ENCODE data around the gene C4orf54. TPM values are rescaled to one million over a fixed set of nuclear protein-coding genes. Genes with fewer than 3 reads are reported as not detected.

C4orf54 gene
- polyA plus RNA-seq, 1 donor from 2014 or later: not detected

GRCh38 chr4:99651016-99651769 is 6.4 kb downstream of the C4orf54 start:
- Histone ChIP-seq H3K9me2 (ENCODE audit: insufficient read depth, low read length) (no peaks in the 10 kb centered on the region), H3K4me3 (ENCODE audit: low read length) (no peak overlapping the region), H3K4me2 (ENCODE audit: low read length) (no peak overlapping the region), H2AFZ (ENCODE audit: low read depth, low read length) (no peak overlapping the region), H3K79me2 (replicated peaks; ENCODE audit: insufficient read depth, low read length) (no peaks in the 10 kb centered on the region), H3K27me3 (ENCODE audit: insufficient read depth, low read depth, low read length) (no peaks in the 10 kb centered on the region), H3K27ac (ENCODE audit: low read length) (no peak overlapping the region), H3K36me3 (ENCODE audit: insufficient read depth, low read length) (no peaks in the 10 kb centered on the region), H4K20me1 (ENCODE audit: insufficient read depth) (no peaks in the 10 kb centered on the region), H3K9me3 (ENCODE audit: low read length) (no peaks in the 10 kb centered on the region), H3K9ac (ENCODE audit: low read length) (no peak overlapping the region), H3F3A (ENCODE audit: insufficient read depth, low read length, poor library complexity, severe bottlenecking) (no peaks in the 10 kb centered on the region)
- TF ChIP-seq EZH2 (IDR thresholded peaks at IDR 0.05; ENCODE audit: borderline replicate concordance, insufficient read depth, low read length, poor library complexity, severe bottlenecking): no peak
- no peak for TF ChIP-seq TAF1 (IDR thresholded peaks at IDR 0.05; ENCODE audit: low read depth)
- TF ChIP-seq REST (IDR thresholded peaks at IDR 0.05; ENCODE audit: borderline replicate concordance): no peak
- no peak for TF ChIP-seq EP300 (conservative IDR thresholded peaks at IDR 0.05; ENCODE audit: poor library complexity, severe bottlenecking)
- TF ChIP-seq SMC3 (conservative IDR thresholded peaks at IDR 0.05; ENCODE audit: poor library complexity): no peak
- TF ChIP-seq MXI1 (conservative IDR thresholded peaks at IDR 0.05; ENCODE audit: poor library complexity, severe bottlenecking): no peak
- TF ChIP-seq CTCF (IDR thresholded peaks at IDR 0.05; ENCODE audit: poor library complexity, severe bottlenecking): no peak
- no peak for TF ChIP-seq POLR2AphosphoS5 (IDR thresholded peaks at IDR 0.05)
- no peak for TF ChIP-seq RAD21 (conservative IDR thresholded peaks at IDR 0.05)

- TF ChIP-seq SMC3 (conservative IDR thresholded peaks at IDR 0.05; ENCODE audit: poor library complexity) (no peak), EP300 (conservative IDR thresholded peaks at IDR 0.05; ENCODE audit: poor library complexity, severe bottlenecking) (no peak), EZH2 (IDR thresholded peaks at IDR 0.05; ENCODE audit: borderline replicate concordance, insufficient read depth, low read length, poor library complexity, severe bottlenecking) (no peak)
- no peaks in the 10 kb centered on the region for H3F3A ChIP-seq (ENCODE audit: insufficient read depth, low read length, poor library complexity, severe bottlenecking)
Measured at GRCh38 chr4:99649778-99650177, 7.8 kb downstream of the C4orf54 start.

More at GRCh38 chr4:99649778-99650177, 7.8 kb downstream of the C4orf54 start:
- Histone ChIP-seq H3K4me2 (ENCODE audit: low read length) (no peak overlapping the region), H3K9me2 (ENCODE audit: insufficient read depth, low read length) (no peaks in the 10 kb centered on the region), H3K9me3 (ENCODE audit: low read length) (no peaks in the 10 kb centered on the region), H3K27me3 (ENCODE audit: insufficient read depth, low read depth, low read length) (no peaks in the 10 kb centered on the region), H2AFZ (ENCODE audit: low read depth, low read length) (no peak overlapping the region), H3K27ac (ENCODE audit: low read length) (no peak overlapping the region), H3K36me3 (ENCODE audit: insufficient read depth, low read length) (no peaks in the 10 kb centered on the region), H3K9ac (ENCODE audit: low read length) (no peak overlapping the region), H3K4me3 (ENCODE audit: low read length) (no peak overlapping the region), H3K79me2 (replicated peaks; ENCODE audit: insufficient read depth, low read length) (no peaks in the 10 kb centered on the region), H4K20me1 (ENCODE audit: insufficient read depth) (no peaks in the 10 kb centered on the region)
